PFSK-1 (cell line): ENCODE measurements around the gene PLK5.

Experiments
- FOXP2 ChIP-seq: optimal IDR thresholded peaks from 2 replicates; pipeline ENCODE3; 2011; ENCODE audit warnings: borderline replicate concordance, control low read depth, inconsistent platforms; ENCODE audit not compliant: insufficient read depth; ENCODE audit errors: extremely low read length, extremely low read depth
- POLR2AphosphoS5 ChIP-seq: IDR thresholded peaks from 2 replicates; pipeline ENCODE4 v1.6.1; 2012; ENCODE audit warnings: low read depth, mild to moderate bottlenecking, control low read depth, low read length, moderate library complexity
- TAF1 ChIP-seq: IDR thresholded peaks from 2 replicates; pipeline ENCODE4 v1.6.1; 2012; ENCODE audit warnings: low read length, control low read depth, borderline replicate concordance; ENCODE audit not compliant: insufficient read depth

GRCh38 chr19:1529430-1529816 lies 5.5 kb downstream of the PLK5 start:
- no peak for TF ChIP-seq POLR2AphosphoS5
- TF ChIP-seq TAF1: no peak
- TF ChIP-seq FOXP2: no peak
